ENCODE results near the gene ZNF823. TPM values are rescaled to one million over a fixed set of nuclear protein-coding genes. Genes with fewer than 3 reads are reported as not detected.

The ZNF823 gene
- total and polyA plus RNA-seq, 9 of the 15 experiments (the other 6 are each of a cell fraction or from before 2014, with no cell fraction given), result 4.0 to 13.4 (median 6.1) TPM

- H3K9me3 ChIP-seq (replicated peaks; ENCODE audit: control insufficient read depth, insufficient read depth, low read depth, low read length), result no peaks in the 10 kb centered on the region
- POLR2A ChIA-PET, result interaction anchor here (0.7 to 2.2 kb wide), 9 partner anchors 9 to 1055 kb away, joined by 3 to 12 read pairs (median 4); partner anchors contain the start of gene ZNF441
- no peak overlapping the region for H3K4me3 ChIP-seq
- CTCF ChIA-PET (ENCODE audit: low intra/inter-chr PET ratio), result no interaction called here
- H4K20me1 ChIP-seq (replicated peaks; ENCODE audit: control insufficient read depth, insufficient read depth, low read length), result no peaks in the 10 kb centered on the region
- FAIRE-seq (peak; percentile 93), DNase-seq (ENCODE audit: extremely low read depth in 1 of 4, low spot score in 3 of 4) (peak; percentile 75 to 84 (median 76)), ATAC-seq (peak; percentile 41)
- in situ Hi-C loops (cut with MboI), result no loop called here
- H3K79me2 ChIP-seq (ENCODE audit: control insufficient read depth, insufficient read depth, low read length), result peaks cover 9% of the 10 kb centered on the region; the same call in 2 of the 3 replicates
- peaks cover 15 to 30% of the 10 kb centered on the region in 2 experiments for H3K4me1 ChIP-seq (replicated peaks in 1 of 2; ENCODE audit: control insufficient read depth in 2 of 2, insufficient read depth in 2 of 2, low read length in 2 of 2)
- peak overlapping the region; percentile 22; the same call in 1 of the 2 replicates for H3K4me2 ChIP-seq (ENCODE audit: insufficient read depth, low read length)
- H3K9me1 ChIP-seq (ENCODE audit: control insufficient read depth, insufficient read depth, low read length), result no peaks in the 10 kb centered on the region
- H3K27ac ChIP-seq (ENCODE audit: extremely low read depth, low read depth, low read length), result peak overlapping the region; percentile 14; the same call in 1 of the 3 replicates
- no peaks in the 10 kb centered on the region for H3K36me3 ChIP-seq (ENCODE audit: control insufficient read depth, insufficient read depth, low read length)
- no TSS peak for BruUV-seq (replicated peaks)
- 0% methylated on average over 2 of the region's 2 CpGs for WGBS (ENCODE audit: insufficient coverage, low coverage, missing lambda C conversion rate)
- intact Hi-C loops (cut with micrococcal nuclease), result no loop called here
- H3K9ac ChIP-seq (ENCODE audit: insufficient read depth in 1 of 2, low read depth in 2 of 2, low read length in 2 of 2), result no peak overlapping the region
- no peaks in the 10 kb centered on the region for H3K27me3 ChIP-seq (ENCODE audit: control insufficient read depth in 2 of 2, insufficient read depth in 2 of 2, low read length in 2 of 2)
- no peak overlapping the region; the same call in 1 of the 2 replicates for H2AFZ ChIP-seq (ENCODE audit: low read depth, low read length)
- TF ChIP-seq C11orf30 (IDR thresholded peaks at IDR 0.05; ENCODE audit: low read depth), result peak; percentile 84
- peak; percentile 81 for TF ChIP-seq ZNF316 (IDR thresholded peaks at IDR 0.05)
- TF ChIP-seq MAFK (IDR thresholded peaks at IDR 0.05; ENCODE audit: low read length), result peak; percentile 78
- TF ChIP-seq TFAP4 (CRISPR knock-in tag; IDR thresholded peaks at IDR 0.05; ENCODE audit: borderline replicate concordance), result peak; percentile 93
- TF ChIP-seq SMARCA4 (IDR thresholded peaks at IDR 0.05), result peak; percentile 70; the same call in 1 of the 2 replicates
- TF ChIP-seq PBX2 (CRISPR knock-in tag; IDR thresholded peaks at IDR 0.05; ENCODE audit: low read depth), result no peak
- peak; percentile 53 for TF ChIP-seq PBX2 (tag; conservative IDR thresholded peaks at IDR 0.05; ENCODE audit: low read depth)
- 0 out of 2 replicates have a peak, but pooled peaks have one; percentile 35 for TF ChIP-seq MECOM (CRISPR knock-in tag; IDR thresholded peaks at IDR 0.05)
Measured at GRCh38 chr19:11736696-11737095, 2.0 kb downstream of the ZNF823 start.

Data from K562 (cell line).